GM21526 (cell line): ENCODE data around the gene SGSM1.
"Not testable (repeated sequence)": the region's sequence is repeated elsewhere in the genome, so short reads cannot be mapped to it uniquely, and the experiment has no call there.

Experiments
- ATAC-seq: cut with Tn5 transposase; IDR thresholded peaks from one replicate; pipeline ENCODE4 v1.9.1; 2021; ENCODE audit warnings: moderate library complexity; ENCODE audit not compliant: unreplicated experiment, low FRiP score

The SGSM1 gene

DNA sequence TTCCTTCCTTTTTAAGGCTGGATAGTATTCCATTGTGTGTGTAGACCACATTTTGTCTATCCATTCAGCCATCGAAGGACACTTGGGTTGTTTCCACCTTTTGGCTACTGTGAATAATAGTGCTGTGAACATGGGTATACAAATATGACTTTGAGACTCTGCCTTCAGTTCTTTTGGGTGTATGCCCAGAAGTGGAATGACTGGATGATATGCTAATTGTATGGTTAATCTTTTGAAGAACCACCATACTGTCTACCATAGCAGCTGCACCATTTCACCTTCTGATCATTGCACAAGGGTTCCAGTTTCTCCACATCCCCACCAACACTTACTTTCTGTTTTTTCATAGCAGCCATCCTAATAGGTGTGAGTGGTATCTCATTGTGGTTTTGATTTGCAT, 30.3 kb downstream of the SGSM1 start:
- no peak for ATAC-seq

- ATAC-seq: not testable (repeated sequence)
Measured at GRCh38 chr22:24837517-24837916, 31.5 kb downstream of the SGSM1 start.

DNA sequence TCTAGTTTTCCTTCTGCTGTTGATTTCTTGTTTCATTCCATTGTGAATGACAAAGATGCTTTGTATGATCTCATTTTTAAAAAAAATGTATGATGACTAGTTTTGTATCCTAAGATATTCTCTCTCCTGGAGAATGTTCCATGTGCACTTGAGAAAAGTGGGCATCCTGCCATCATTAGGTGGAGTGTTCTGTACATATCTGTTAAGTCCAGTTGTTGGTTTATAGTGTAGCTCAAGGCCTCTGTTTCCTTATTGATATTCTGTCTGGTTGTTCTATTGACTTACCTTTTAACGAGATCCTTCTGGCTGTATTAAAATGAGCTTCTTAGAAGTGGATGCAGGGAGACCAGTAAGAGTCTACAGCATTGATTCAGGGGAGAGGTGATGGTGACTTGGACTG, 35.2 kb downstream of the SGSM1 start:
- no peak for ATAC-seq

- no peak for ATAC-seq
Measured at GRCh38 chr22:24843048-24843447, 37.0 kb downstream of the SGSM1 start.

DNA sequence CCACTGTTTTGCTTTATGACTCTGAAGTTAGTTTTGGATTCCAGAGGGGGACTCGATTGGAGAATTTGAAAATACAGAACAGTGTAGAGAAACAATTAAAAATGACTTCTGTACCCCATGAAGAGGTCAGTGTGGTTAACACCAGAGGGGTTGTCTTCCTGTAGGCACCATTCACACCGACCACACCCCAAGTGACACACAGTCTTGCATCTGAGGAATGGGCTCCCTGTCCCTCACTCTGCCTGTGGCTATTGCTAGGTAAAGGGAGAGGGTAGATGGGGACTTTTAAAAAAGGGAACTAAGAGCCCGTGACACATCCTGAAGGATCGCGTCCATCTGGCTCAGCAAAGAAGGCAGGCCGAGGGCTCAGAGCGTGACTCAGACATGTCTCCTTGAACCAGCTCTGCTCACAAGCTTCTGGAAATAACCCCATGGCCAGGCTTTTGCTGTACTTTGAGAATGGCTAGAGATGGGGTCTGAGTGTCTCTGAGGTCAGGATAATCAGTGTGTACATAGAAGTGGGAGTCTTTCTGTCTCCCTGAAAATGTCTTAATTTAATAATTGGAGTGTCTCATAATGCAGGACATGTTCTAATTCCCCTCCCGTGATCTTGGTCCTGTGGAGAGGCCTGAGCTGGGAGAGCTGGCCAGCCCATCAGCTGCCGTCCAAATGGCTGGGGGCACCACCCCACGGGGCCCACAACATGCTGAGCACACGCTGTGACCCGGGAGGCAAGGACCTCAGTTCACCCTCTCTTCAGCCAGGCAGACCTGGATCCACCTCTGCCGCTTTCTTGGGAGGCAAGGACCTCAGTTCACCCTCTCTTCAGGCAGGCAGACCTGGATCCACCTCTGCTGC, 39.3 kb downstream of the SGSM1 start:
- ATAC-seq: no peak

DNA sequence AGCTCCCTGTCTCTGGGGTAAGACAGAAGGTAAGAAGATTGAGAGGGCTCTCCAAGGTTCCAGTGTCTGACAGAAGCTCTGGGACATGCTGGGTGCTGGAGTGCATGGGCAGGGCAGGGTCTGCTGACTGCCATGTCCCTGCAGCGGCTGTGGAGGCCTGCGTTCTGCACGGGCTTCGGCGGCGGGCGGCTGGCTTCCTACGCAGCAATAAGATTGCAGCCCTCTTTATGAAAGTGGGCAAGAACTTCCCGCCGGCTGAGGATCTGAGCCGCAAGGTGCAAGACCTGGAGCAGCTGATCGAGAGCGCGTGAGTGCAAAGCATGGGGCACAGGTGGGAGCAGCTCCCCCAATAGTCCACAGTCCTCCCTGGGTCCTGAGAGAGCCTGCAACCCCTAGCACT, 41.5 kb downstream of the SGSM1 start:
- ATAC-seq: no peak

- ATAC-seq: no peak
Measured at GRCh38 chr22:24848559-24849168, 42.7 kb downstream of the SGSM1 start.

GRCh38 chr22:24855794-24856193, 49.8 kb downstream of the SGSM1 start:
- ATAC-seq: no peak

- no peak for ATAC-seq
Measured at GRCh38 chr22:24857576-24857975, 51.6 kb downstream of the SGSM1 start.

- ATAC-seq: no peak
Measured at GRCh38 chr22:24859587-24859986, 53.6 kb downstream of the SGSM1 start.

DNA sequence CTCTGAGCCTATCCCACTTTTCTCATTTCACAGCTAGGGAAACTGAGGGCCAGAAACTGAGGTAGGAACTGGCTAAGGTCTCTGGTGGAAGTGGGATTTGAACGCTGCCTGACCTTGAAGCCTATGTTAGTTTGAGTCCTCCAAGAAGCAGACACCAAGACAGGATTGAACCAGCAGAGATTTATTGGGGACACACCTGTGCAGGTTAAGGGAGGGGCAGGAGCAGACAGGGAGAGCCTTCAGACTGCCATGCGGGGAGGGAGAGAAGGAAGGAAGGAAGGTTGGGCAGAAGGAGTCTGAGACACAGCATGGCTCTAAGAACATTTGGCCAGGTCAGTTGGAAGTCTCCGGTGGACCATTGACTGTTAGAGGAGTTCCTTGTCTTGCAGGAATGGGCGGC, 59.5 kb downstream of the SGSM1 start:
- no peak for ATAC-seq

GRCh38 chr22:24867323-24868022, 61.5 kb downstream of the SGSM1 start:
- ATAC-seq: no peak

GRCh38 chr22:24868979-24869378, 63.0 kb downstream of the SGSM1 start:
- ATAC-seq: no peak

GRCh38 chr22:24871611-24872205, 65.7 kb downstream of the SGSM1 start:
- no peak for ATAC-seq

DNA sequence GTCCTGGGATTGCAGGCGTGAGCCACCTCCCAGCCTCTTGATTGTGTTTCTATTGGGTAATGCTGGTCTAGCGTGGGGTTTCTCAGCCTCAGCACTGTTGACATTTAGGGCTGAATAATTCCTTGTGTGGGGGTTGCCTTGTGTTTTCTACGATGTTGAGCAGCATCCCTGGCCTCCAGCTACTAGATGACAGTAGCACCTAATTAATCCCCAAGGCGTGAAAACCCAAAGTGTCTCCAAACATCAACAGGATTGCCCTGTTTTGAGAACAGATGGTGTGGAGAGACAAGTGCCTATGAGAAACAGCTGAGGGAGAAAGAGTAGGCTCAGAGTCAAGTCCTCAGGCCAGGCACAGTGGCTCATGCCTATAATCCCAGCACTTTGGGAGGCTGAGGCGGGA, 67.2 kb downstream of the SGSM1 start:
- no peak for ATAC-seq

DNA sequence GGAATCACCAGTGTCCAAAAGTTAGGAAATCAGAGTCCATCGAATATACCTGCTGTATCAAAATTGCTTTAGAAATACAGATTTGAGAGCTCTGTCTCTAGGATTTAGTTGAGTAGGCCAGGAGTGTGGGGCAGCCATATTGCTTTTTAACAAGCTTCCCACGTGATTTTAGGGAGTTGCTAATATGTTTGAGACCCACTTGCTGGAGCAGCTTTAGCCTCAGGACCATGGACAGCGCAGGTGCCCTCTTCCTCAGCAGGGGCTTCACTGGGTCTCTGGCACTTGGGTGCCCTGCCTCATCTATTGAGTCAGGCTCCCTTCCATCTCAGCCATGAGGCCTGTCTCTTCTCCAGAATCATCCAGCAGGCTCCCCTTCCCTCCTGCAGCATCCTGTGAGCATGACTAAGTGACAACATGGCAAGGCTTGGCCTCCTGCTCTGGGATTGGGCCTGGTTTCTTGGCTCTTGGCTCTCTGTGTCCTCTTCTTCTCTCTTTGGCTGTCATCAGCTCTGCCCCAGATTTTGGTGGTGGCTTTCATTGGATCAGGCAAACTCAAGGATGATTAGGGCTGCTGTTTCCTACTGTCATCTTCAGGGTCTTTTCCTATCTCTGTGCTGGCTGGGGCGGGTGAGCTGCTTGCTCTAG, 70.0 kb downstream of the SGSM1 start:
- ATAC-seq: no peak

GRCh38 chr22:24876700-24877099, 70.7 kb downstream of the SGSM1 start:
- no peak for ATAC-seq

DNA sequence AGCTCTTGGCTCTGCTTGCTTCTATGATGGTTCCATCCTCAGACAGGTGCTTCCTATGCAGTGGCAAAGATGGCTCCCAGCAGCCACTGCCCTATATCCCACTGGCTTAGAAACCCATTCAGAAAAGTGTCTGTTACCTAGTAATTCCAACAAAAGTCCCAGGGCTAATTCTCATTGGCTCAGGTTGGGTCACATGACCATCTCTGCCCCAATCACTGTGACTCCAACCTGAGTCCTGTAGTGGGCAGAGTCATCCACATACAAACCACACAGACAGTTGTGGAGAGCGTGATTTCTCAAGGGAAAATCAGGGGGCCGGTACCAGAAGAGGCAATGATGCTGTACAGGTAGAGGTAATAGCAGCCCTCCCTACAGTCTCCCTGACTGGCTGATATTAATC, 73.0 kb downstream of the SGSM1 start:
- ATAC-seq: no peak

DNA sequence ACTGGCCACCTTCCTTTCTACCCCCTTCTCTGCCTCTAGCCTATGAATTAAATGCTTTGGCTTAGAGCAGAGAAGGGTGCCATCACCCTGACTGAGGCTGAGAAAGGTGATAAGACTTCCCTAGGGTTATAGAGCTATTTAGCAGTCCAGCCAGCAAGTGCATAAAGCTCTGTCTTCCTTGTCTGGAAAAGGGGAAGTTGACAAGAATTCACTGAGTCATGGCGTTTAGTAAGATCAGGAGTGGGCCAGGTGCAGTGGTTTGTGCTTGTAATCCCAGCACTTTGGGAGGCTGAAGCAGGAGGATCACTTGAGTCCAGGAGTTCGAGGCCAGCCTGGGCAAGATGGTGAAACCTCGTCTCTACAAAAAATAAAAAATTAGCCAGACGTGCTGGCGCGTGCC, 77.4 kb downstream of the SGSM1 start:
- ATAC-seq: no peak

- ATAC-seq: no peak
Measured at GRCh38 chr22:24887260-24887659, 81.2 kb downstream of the SGSM1 start.
